GM19463 (cell line): ENCODE measurements around the gene SRP14.
A peak's percentile ranks its signal among the peaks of the same experiment; 100 is the strongest.
"Not testable (repeated sequence)": the region's sequence is repeated elsewhere in the genome, so short reads cannot be mapped to it uniquely, and the experiment has no call there.

Experiments used
- ATAC-seq: cut with Tn5 transposase; IDR thresholded peaks from one replicate; pipeline ENCODE4 v1.9.1; 2021; ENCODE audit warnings: mild to moderate bottlenecking, moderate library complexity; ENCODE audit not compliant: unreplicated experiment

SRP14 gene

GRCh38 chr15:40038638-40039543, at the start of gene SRP14:
TSS of gene SRP14 (minus strand) at chr15:40039181. CDS start at chr15:40039116, 65 bp downstream.
- peak; percentile 96 for ATAC-seq

- ATAC-seq, result no peak
Observed at GRCh38 chr15:40087991-40088928, 49.3 kb upstream of the SRP14 start.

- ATAC-seq, result no peak
Observed at GRCh38 chr15:40087068-40087810, 48.3 kb upstream of the SRP14 start.

- ATAC-seq, result no peak
Observed at GRCh38 chr15:40085266-40085665, 46.3 kb upstream of the SRP14 start.

- no peak for ATAC-seq
Observed at GRCh38 chr15:40084650-40085049, 45.7 kb upstream of the SRP14 start.

GRCh38 chr15:40082195-40082883, 43.4 kb upstream of the SRP14 start:
- ATAC-seq, result no peak

- peak; percentile 50 for ATAC-seq
Observed at GRCh38 chr15:40081691-40082194, 42.8 kb upstream of the SRP14 start.

GRCh38 chr15:40080847-40081246, 41.9 kb upstream of the SRP14 start:
- no peak for ATAC-seq

GRCh38 chr15:40080104-40080503, 41.1 kb upstream of the SRP14 start:
- ATAC-seq, result no peak

- ATAC-seq, result no peak
Observed at GRCh38 chr15:40079456-40079855, 40.5 kb upstream of the SRP14 start.

GRCh38 chr15:40075298-40076044, 36.5 kb upstream of the SRP14 start:
- no peak for ATAC-seq

GRCh38 chr15:40074656-40075055, 35.7 kb upstream of the SRP14 start:
- not testable (repeated sequence) for ATAC-seq

- not testable (repeated sequence) for ATAC-seq
Observed at GRCh38 chr15:40073716-40074490, 34.9 kb upstream of the SRP14 start.

GRCh38 chr15:40072216-40072990, 33.4 kb upstream of the SRP14 start:
- no peak for ATAC-seq

GRCh38 chr15:40070608-40071218, 31.7 kb upstream of the SRP14 start:
- ATAC-seq, result no peak

GRCh38 chr15:40070166-40070557, 31.2 kb upstream of the SRP14 start:
- ATAC-seq, result no peak
